SJSA1 (cell line): ENCODE measurements around the gene LTO1. TPM values are rescaled to one million over a fixed set of nuclear protein-coding genes. Genes with fewer than 3 reads are reported as not detected.
A peak's percentile ranks its signal among the peaks of the same experiment; 100 is the strongest.

Source experiments
- DNase-seq, 2 experiments: peaks; one replicate each; pipeline ENCODE4 v3.0.0-alpha.2; 2015 to 2020; ENCODE audit warnings: low spot score in 2 of 2, low read depth in 1 of 2
- H3K27ac ChIP-seq: fragments of 250-450 bp; sonication (Bioruptor Pico); 2 replicates; pipeline ENCODE4 v1.5.1; 2020; ENCODE audit warnings: mild to moderate bottlenecking, moderate library complexity
- H3K27me3 ChIP-seq: fragments of 250-450 bp; sonication (Bioruptor Pico); replicated peaks from 2 replicates; pipeline ENCODE4 v1.5.1; 2020; ENCODE audit warnings: mild to moderate bottlenecking, moderate library complexity
- H3K36me3 ChIP-seq: fragments of 250-450 bp; sonication (Bioruptor Pico); 2 replicates; pipeline ENCODE4 v1.5.1; 2020; ENCODE audit warnings: mild to moderate bottlenecking
- H3K4me1 ChIP-seq: fragments of 250-450 bp; sonication (Bioruptor Pico); replicated peaks from 2 replicates; pipeline ENCODE4 v1.6.1; 2021; ENCODE audit warnings: mild to moderate bottlenecking
- H3K4me3 ChIP-seq: fragments of 250-450 bp; sonication (Bioruptor Pico); 2 replicates; pipeline ENCODE4 v1.5.1; 2020; ENCODE audit warnings: mild to moderate bottlenecking
- H3K9me3 ChIP-seq: fragments of 250-450 bp; sonication (Bioruptor Pico); replicated peaks from 2 replicates; pipeline ENCODE4 v1.5.1; 2020; ENCODE audit warnings: mild to moderate bottlenecking
- total RNA-seq: library from RNA; depleted of rRNA; stranded (reverse); fragments of >200 nt; shearing (Covaris generic); gene quantifications from 2 replicates; pipeline ENCODE4 v1.2.3, GENCODE V29; 2014

The LTO1 gene
- total RNA-seq, 1 experiment from 2014 or later: 54.7 TPM

GRCh38 chr11:69664103-69664775 is 10.9 kb downstream of the LTO1 start:
- H3K4me1 ChIP-seq: no peaks in the 10 kb centered on the region
- peaks cover 78% of the 10 kb centered on the region for H3K36me3 ChIP-seq
- no peaks in the 10 kb centered on the region for H3K9me3 ChIP-seq
- no peak overlapping the region for H3K4me3 ChIP-seq
- no peak overlapping the region for H3K27ac ChIP-seq
- no peaks in the 10 kb centered on the region for H3K27me3 ChIP-seq
- no peak for DNase-seq

GRCh38 chr11:69663326-69663725 is 11.8 kb downstream of the LTO1 start:
- no peaks in the 10 kb centered on the region for H3K27me3 ChIP-seq
- H3K36me3 ChIP-seq: peaks cover 70% of the 10 kb centered on the region
- H3K9me3 ChIP-seq: no peaks in the 10 kb centered on the region
- DNase-seq: no peak
- H3K4me3 ChIP-seq: no peak overlapping the region
- H3K4me1 ChIP-seq: peaks cover 6% of the 10 kb centered on the region
- no peak overlapping the region for H3K27ac ChIP-seq

GRCh38 chr11:69662806-69663205 is 12.3 kb downstream of the LTO1 start:
- Histone ChIP-seq H3K36me3 (peaks cover 65% of the 10 kb centered on the region), H3K27me3 (no peaks in the 10 kb centered on the region), H3K4me3 (no peak overlapping the region), H3K9me3 (no peaks in the 10 kb centered on the region), H3K27ac (no peak overlapping the region), H3K4me1 (peaks cover 11% of the 10 kb centered on the region)
- no peak for DNase-seq

- H3K27me3 ChIP-seq: no peaks in the 10 kb centered on the region
- no peak overlapping the region for H3K27ac ChIP-seq
- H3K36me3 ChIP-seq: peaks cover 59% of the 10 kb centered on the region
- DNase-seq: no peak
- H3K4me1 ChIP-seq: peaks cover 17% of the 10 kb centered on the region
- H3K9me3 ChIP-seq: no peaks in the 10 kb centered on the region
- H3K4me3 ChIP-seq: no peak overlapping the region
Measured at GRCh38 chr11:69662021-69662698, 13.0 kb downstream of the LTO1 start.

- no peak overlapping the region for H3K27ac ChIP-seq
- H3K9me3 ChIP-seq: no peaks in the 10 kb centered on the region
- DNase-seq: no peak
- H3K27me3 ChIP-seq: no peaks in the 10 kb centered on the region
- peaks cover 51% of the 10 kb centered on the region for H3K36me3 ChIP-seq
- H3K4me3 ChIP-seq: no peak overlapping the region
- peaks cover 18% of the 10 kb centered on the region for H3K4me1 ChIP-seq
Measured at GRCh38 chr11:69661413-69661715, 13.8 kb downstream of the LTO1 start.

- no peaks in the 10 kb centered on the region for H3K9me3 ChIP-seq
- peaks cover 44% of the 10 kb centered on the region for H3K36me3 ChIP-seq
- no peak overlapping the region for H3K4me3 ChIP-seq
- no peak overlapping the region for H3K27ac ChIP-seq
- no peak for DNase-seq
- no peaks in the 10 kb centered on the region for H3K27me3 ChIP-seq
- peaks cover 30% of the 10 kb centered on the region for H3K4me1 ChIP-seq
Measured at GRCh38 chr11:69660001-69660500, 15.1 kb downstream of the LTO1 start.

- DNase-seq: no peak
- Histone ChIP-seq H3K27ac (no peak overlapping the region), H3K36me3 (peaks cover 44% of the 10 kb centered on the region), H3K4me1 (peaks cover 35% of the 10 kb centered on the region), H3K4me3 (no peak overlapping the region), H3K27me3 (no peaks in the 10 kb centered on the region), H3K9me3 (no peaks in the 10 kb centered on the region)
Measured at GRCh38 chr11:69659591-69659990, 15.6 kb downstream of the LTO1 start.

- H3K27me3 ChIP-seq: no peaks in the 10 kb centered on the region
- H3K4me3 ChIP-seq: no peak overlapping the region
- H3K36me3 ChIP-seq: peaks cover 44% of the 10 kb centered on the region
- H3K9me3 ChIP-seq: no peaks in the 10 kb centered on the region
- no peak for DNase-seq
- H3K4me1 ChIP-seq: peaks cover 42% of the 10 kb centered on the region
- peak overlapping the region; percentile 50 for H3K27ac ChIP-seq
Measured at GRCh38 chr11:69658626-69659450, 16.3 kb downstream of the LTO1 start.

GRCh38 chr11:69657911-69658625 is 17.1 kb downstream of the LTO1 start:
- Histone ChIP-seq H3K36me3 (peaks cover 44% of the 10 kb centered on the region), H3K4me1 (peaks cover 50% of the 10 kb centered on the region), H3K9me3 (no peaks in the 10 kb centered on the region), H3K27ac (peak overlapping the region; percentile 50), H3K27me3 (no peaks in the 10 kb centered on the region), H3K4me3 (no peak overlapping the region)
- DNase-seq: peak; percentile 79 to 91

- no peaks in the 10 kb centered on the region for H3K9me3 ChIP-seq
- DNase-seq: peak in 1 of 2 experiments; percentile 59
- no peak overlapping the region for H3K4me3 ChIP-seq
- H3K27me3 ChIP-seq: no peaks in the 10 kb centered on the region
- peak overlapping the region; percentile 12 for H3K27ac ChIP-seq
- peaks cover 52% of the 10 kb centered on the region for H3K4me1 ChIP-seq
- H3K36me3 ChIP-seq: peaks cover 44% of the 10 kb centered on the region
Measured at GRCh38 chr11:69657456-69657910, 17.7 kb downstream of the LTO1 start.

- H3K9me3 ChIP-seq: no peaks in the 10 kb centered on the region
- DNase-seq: peak in 1 of 2 experiments; percentile 57
Measured at GRCh38 chr11:69656536-69657455, 18.4 kb downstream of the LTO1 start.

GRCh38 chr11:69655479-69656428 is 19.4 kb downstream of the LTO1 start:
- Histone ChIP-seq H3K4me3 (no peak overlapping the region), H3K27me3 (no peaks in the 10 kb centered on the region), H3K36me3 (peaks cover 49% of the 10 kb centered on the region), H3K27ac (peak overlapping the region; percentile 4; the same call in 1 of the 2 replicates), H3K4me1 (peaks cover 52% of the 10 kb centered on the region), H3K9me3 (no peaks in the 10 kb centered on the region)
- peak in 1 of 2 experiments; percentile 66 for DNase-seq

More at GRCh38 chr11:69656536-69657455, 18.4 kb downstream of the LTO1 start:
- Histone ChIP-seq H3K4me1 (peaks cover 52% of the 10 kb centered on the region), H3K27ac (no peak overlapping the region), H3K4me3 (no peak overlapping the region), H3K36me3 (peaks cover 46% of the 10 kb centered on the region), H3K27me3 (no peaks in the 10 kb centered on the region)
